K562 (cell line): ENCODE results near the gene TUBB4B. TPM values are rescaled to one million over a fixed set of nuclear protein-coding genes. Genes with fewer than 3 reads are reported as not detected.

Experiments used
- E2F6 ChIP-seq, 2 experiments: IDR thresholded peaks; 2 replicates each; pipeline ENCODE4 v1.6.1; 2011; ENCODE audit warnings: borderline replicate concordance in 1 of 2, control low read depth in 1 of 2, low read depth in 1 of 2, low read length in 1 of 2, mild to moderate bottlenecking in 1 of 2, mixed read lengths in 1 of 2, moderate library complexity in 1 of 2; ENCODE audit not compliant: insufficient read depth in 1 of 2, insufficient read length in 1 of 2, poor library complexity in 1 of 2, severe bottlenecking in 1 of 2; ENCODE audit errors: extremely low read depth in 1 of 2
- polyA plus RNA-seq, 8 experiments: library from polyadenylated mRNA; depleted of rRNA in 4 of 8; stranded (reverse) in 5 of 8; unstranded in 3 of 8; fragments of >200 nt; fragmentation: Nextera tagmentation in 2 of 8; fragmentation: Illumina TruSeq in 1 of 8; extraction: Ambion mirVana in 2 of 8; extraction: Trizol in 1 of 8; gene quantifications; 2 replicates each; pipeline versions ENCODE4 v1.2.1 to v1.2.3, GENCODE V29; 2011 to 2014; ENCODE audit warnings: inconsistent platforms in 1 of 8, missing spikeins in 1 of 8
- total RNA-seq, 7 experiments: library from RNA; depleted of rRNA in 6 of 7; stranded (reverse); fragments of >200 nt in 6 of 7; fragmentation: Illumina TruSeq in 2 of 7; extraction: Trizol in 2 of 7; gene quantifications; 2 replicates each; pipeline versions ENCODE4 v1.2.1 to v1.2.3, GENCODE V29; 2011 to 2021; ENCODE audit warnings: low replicate concordance in 1 of 7
- TF ChIP-seq, protein P1 (sequence below): fragments of 450-650 bp; IDR thresholded peaks from 2 replicates; pipeline ENCODE4 v1.6.1; 2016; ENCODE audit warnings: mild to moderate bottlenecking, moderate library complexity

The TUBB4B gene
- total and polyA plus RNA-seq, 9 of the 15 experiments (the other 6 are each of a cell fraction or from before 2014, with no cell fraction given): 24.1 to 443 (median 268) TPM

- TF ChIP-seq, protein P1, sequence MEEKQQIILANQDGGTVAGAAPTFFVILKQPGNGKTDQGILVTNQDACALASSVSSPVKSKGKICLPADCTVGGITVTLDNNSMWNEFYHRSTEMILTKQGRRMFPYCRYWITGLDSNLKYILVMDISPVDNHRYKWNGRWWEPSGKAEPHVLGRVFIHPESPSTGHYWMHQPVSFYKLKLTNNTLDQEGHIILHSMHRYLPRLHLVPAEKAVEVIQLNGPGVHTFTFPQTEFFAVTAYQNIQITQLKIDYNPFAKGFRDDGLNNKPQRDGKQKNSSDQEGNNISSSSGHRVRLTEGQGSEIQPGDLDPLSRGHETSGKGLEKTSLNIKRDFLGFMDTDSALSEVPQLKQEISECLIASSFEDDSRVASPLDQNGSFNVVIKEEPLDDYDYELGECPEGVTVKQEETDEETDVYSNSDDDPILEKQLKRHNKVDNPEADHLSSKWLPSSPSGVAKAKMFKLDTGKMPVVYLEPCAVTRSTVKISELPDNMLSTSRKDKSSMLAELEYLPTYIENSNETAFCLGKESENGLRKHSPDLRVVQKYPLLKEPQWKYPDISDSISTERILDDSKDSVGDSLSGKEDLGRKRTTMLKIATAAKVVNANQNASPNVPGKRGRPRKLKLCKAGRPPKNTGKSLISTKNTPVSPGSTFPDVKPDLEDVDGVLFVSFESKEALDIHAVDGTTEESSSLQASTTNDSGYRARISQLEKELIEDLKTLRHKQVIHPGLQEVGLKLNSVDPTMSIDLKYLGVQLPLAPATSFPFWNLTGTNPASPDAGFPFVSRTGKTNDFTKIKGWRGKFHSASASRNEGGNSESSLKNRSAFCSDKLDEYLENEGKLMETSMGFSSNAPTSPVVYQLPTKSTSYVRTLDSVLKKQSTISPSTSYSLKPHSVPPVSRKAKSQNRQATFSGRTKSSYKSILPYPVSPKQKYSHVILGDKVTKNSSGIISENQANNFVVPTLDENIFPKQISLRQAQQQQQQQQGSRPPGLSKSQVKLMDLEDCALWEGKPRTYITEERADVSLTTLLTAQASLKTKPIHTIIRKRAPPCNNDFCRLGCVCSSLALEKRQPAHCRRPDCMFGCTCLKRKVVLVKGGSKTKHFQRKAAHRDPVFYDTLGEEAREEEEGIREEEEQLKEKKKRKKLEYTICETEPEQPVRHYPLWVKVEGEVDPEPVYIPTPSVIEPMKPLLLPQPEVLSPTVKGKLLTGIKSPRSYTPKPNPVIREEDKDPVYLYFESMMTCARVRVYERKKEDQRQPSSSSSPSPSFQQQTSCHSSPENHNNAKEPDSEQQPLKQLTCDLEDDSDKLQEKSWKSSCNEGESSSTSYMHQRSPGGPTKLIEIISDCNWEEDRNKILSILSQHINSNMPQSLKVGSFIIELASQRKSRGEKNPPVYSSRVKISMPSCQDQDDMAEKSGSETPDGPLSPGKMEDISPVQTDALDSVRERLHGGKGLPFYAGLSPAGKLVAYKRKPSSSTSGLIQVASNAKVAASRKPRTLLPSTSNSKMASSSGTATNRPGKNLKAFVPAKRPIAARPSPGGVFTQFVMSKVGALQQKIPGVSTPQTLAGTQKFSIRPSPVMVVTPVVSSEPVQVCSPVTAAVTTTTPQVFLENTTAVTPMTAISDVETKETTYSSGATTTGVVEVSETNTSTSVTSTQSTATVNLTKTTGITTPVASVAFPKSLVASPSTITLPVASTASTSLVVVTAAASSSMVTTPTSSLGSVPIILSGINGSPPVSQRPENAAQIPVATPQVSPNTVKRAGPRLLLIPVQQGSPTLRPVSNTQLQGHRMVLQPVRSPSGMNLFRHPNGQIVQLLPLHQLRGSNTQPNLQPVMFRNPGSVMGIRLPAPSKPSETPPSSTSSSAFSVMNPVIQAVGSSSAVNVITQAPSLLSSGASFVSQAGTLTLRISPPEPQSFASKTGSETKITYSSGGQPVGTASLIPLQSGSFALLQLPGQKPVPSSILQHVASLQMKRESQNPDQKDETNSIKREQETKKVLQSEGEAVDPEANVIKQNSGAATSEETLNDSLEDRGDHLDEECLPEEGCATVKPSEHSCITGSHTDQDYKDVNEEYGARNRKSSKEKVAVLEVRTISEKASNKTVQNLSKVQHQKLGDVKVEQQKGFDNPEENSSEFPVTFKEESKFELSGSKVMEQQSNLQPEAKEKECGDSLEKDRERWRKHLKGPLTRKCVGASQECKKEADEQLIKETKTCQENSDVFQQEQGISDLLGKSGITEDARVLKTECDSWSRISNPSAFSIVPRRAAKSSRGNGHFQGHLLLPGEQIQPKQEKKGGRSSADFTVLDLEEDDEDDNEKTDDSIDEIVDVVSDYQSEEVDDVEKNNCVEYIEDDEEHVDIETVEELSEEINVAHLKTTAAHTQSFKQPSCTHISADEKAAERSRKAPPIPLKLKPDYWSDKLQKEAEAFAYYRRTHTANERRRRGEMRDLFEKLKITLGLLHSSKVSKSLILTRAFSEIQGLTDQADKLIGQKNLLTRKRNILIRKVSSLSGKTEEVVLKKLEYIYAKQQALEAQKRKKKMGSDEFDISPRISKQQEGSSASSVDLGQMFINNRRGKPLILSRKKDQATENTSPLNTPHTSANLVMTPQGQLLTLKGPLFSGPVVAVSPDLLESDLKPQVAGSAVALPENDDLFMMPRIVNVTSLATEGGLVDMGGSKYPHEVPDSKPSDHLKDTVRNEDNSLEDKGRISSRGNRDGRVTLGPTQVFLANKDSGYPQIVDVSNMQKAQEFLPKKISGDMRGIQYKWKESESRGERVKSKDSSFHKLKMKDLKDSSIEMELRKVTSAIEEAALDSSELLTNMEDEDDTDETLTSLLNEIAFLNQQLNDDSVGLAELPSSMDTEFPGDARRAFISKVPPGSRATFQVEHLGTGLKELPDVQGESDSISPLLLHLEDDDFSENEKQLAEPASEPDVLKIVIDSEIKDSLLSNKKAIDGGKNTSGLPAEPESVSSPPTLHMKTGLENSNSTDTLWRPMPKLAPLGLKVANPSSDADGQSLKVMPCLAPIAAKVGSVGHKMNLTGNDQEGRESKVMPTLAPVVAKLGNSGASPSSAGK: peak; percentile 28; the same call in 1 of the 2 replicates
- peak in 1 of 2 experiments; percentile 55 for TF ChIP-seq E2F6 (IDR thresholded peaks at IDR 0.05; ENCODE audit: borderline replicate concordance in 1 of 2, extremely low read depth in 1 of 2, insufficient read depth in 1 of 2, insufficient read length in 1 of 2, low read depth in 1 of 2, low read length in 1 of 2, poor library complexity in 1 of 2, severe bottlenecking in 1 of 2)
These were observed 17.8 kb upstream of the TUBB4B start (continued) for GRCh38 chr9:137223078-137223970.
